ENCODE measurements around the gene CNTNAP2.

Gene CNTNAP2

DNA sequence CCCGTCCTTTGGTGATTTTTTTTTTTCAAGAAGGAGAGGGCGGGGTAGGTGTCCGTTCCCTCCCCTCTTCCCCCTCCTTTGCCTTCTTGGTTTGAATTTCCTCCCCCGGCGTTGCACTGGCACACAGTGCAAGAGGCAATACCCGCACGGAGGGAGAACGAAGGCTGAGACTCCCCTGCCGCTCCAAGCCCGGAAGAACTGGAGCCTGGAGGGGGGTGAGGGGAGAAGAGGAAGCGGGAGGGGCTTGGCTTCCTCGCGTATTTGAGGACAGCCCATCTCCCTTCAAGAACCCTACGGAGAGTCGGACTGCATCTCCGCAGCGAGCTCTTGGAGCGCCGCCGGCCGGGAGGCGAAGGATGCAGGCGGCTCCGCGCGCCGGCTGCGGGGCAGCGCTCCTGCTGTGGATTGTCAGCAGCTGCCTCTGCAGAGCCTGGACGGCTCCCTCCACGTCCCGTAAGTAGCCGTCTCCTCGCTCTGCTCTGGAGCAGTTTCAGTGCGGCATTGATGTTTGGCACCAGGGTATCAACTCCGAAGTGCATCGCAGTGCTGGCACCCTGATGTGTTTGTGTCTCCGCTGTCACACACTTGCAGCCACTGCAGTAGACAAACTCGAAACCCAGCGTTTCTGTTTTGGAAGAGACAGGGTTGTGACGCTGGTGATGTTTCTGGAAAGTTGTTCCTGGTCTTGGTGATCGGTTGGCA lies at the start of gene CNTNAP2:
Gene CNTNAP2 (plus strand): TSS at position 281 of the 702 bp plus-strand sequence. CDS start 76 bp downstream, at position 357.
- DNase-seq (ENCODE audit: low read depth), result no peak

DNA sequence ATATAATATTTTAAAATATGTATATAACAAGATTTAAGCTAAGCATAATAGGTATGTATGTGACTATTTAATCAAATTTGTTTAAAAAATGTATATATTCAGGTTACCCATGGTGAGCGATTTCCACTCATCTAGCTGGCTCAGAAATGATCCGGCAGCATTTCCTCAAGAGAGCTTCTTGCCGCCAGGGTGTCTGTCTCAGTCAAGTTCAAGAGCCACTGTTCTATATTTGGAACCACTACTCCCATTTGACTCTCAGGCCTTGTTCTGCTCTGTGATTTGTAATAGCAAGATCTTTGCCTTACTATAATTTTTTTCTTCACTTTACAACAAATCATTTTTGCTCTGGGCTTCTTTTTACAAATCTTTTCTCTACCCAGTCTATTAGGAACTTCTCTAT lies 48.7 kb upstream of the CNTNAP2 start:
- DNase-seq (ENCODE audit: low read depth), result no peak

DNA sequence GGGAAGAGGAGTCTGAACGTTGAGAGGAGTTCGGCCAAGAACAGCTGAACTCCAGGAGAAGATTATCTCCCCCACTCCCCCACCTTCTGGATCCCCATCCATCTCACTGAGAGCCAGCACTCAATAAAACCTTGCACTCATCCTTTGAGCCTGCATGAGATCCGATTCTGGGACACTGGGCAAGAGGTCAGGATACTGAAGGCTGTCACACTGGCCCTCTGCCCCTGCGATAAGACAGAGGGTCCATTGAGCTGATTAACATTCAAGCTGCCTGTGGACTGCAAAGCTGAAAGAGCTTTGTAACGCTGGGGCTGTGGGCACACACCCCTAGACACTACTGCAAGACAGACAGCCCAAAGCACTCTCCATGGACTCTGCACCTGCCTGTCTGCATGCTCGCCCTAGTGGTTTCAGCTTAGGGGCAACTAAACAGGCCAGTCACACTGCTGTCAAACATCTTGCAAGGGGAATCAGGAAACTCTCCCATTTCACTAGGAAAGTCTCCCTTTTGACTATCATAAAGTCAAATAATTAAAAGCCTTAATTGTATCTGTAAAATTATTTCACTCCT lies 42.3 kb upstream of the CNTNAP2 start:
- no peak for DNase-seq (ENCODE audit: low read depth)

DNA sequence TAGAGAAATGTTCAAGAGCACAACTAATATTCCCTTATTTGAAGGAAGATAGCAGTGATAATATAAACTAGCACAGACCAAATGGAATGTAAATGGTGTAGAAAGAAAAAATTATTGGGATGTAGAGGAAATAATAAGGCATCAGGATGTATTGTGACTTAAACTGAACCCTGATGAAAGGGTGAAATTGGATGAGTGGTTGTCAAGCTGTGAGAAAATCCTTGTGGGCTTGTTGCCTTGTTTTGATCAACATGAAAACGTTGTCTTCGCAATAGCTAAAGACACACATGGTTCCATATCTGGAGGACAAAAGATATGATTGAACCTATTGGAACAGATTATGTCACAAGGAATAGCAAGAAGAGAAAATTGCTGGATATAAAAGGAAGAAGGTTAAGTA lies 40.3 kb upstream of the CNTNAP2 start:
- no peak for DNase-seq (ENCODE audit: low read depth)

DNA sequence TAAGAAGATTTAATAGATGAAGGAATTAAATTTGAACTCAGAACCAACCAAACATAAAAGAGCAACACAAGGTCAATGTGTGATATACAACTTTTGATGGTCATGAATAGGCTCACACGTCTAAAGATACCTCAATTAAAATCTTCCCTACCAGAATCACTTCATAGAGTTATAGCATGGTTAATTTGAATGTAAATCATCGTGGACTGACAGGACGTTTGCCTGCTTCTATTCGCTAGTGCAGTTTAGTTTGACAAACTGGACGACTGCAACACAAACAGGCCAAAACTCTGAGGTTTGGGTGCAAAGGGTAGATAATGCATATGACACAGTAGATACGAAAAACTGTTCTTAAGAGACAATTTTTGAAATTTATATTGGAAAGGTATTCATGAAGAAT lies 32.5 kb upstream of the CNTNAP2 start:
- DNase-seq (ENCODE audit: low read depth), result no peak

DNA sequence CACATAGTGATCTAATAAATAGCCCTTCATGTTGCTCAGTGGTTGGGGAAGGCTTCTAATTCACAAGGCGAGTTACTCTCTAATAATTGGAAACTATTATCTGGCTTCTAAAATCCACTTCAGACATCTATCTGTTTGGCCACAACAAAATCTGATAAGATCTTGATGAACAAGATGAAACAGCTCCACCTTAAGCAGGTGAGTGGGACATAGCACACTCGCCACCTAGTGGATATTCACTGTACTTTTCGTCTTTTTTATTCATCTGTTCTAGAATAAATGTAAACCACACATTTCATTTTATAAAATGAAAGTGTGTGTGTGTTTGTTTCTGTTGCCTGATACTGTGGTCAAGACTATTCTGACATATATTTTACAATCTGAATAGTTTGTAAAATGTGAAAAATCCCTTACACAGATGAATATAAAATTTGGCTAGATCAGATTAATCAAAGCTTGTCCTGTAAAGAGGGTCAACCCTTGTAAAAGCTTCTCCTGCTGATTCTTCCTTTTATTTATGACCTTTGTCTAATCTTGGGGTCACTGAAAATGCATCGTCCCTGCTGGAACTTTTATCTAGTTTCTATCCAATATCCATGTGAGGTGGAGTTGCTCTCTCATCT lies 26.5 kb upstream of the CNTNAP2 start:
- DNase-seq (ENCODE audit: low read depth), result peak; percentile 7

DNA sequence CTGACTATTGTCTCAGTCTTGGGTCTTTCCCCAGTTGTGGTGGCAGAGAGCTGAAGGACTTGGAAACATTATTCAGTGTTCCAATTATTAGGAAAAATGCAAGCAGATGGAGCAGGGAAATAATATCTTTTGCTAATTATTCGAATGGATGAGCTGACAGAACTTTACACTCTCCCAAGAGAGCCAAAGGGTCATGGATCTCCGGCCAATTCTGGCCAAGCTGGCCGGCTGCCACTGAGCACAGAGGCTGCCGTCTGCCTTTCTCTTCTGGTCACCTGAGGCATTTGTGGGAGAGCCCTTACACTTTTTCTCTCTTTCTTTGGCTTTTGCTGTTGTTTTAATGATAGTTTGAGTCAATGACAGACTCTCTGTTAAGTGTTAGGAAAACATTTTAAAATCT lies 22.2 kb upstream of the CNTNAP2 start:
- no peak for DNase-seq (ENCODE audit: low read depth)

DNA sequence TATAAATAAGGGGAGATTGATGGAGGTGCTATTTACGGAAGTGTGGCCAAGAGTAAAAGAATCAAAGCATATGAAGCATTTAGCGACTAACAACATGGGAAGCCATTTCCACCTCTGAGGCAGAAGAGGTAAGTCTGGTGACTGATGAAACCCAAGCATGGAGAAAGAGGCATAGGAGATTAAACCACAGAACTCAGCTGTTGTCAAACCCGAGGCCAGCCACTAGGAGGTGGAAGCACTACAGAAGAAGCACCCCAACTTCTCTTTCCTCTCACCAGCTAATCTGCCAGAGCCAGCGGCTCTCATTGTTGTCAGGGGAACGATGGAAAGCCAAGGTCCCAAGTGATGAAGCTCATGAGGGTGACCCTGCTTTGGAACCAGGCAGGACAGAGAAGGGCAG lies 19.6 kb upstream of the CNTNAP2 start:
- DNase-seq (ENCODE audit: low read depth), result no peak

DNA sequence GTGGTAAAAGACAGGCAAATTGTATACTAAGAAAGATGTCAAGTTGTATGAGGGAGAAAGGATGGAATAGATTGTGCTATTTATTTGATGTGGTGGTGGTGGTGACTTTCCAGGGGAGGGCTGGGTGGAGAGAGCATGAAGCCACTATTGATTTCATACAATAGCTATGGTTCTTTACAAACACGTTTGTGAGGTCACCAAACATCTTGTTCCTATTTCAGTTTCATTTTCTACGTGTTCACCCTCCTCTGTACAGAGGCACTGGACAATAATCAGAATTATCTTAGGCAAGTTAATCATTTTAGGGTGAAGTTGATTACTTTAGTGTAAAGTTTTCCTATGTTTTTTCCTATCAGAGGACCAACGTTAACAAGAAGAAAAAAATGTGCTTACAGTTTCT lies 10.3 kb upstream of the CNTNAP2 start:
- no peak for DNase-seq (ENCODE audit: low read depth)

DNA sequence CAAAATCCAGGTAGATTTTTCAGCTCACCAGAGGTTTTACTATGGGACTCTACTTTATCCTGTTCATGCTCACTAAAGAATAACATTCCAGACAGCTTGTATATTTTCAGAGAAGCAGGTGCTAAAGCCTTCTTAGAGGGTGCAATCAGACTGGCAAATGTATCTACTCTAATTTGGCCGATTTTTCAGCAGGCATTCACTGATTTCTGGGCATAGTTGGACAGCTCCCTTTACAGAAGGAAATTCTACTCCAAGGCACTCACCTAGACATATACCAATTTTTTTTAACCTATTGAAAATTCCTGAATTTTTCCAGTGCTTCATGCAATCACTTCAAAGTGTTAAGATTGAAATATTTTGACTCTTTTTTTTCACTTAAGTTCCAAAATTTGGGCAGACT lies 3.8 kb upstream of the CNTNAP2 start:
- DNase-seq (ENCODE audit: low read depth), result no peak

DNA sequence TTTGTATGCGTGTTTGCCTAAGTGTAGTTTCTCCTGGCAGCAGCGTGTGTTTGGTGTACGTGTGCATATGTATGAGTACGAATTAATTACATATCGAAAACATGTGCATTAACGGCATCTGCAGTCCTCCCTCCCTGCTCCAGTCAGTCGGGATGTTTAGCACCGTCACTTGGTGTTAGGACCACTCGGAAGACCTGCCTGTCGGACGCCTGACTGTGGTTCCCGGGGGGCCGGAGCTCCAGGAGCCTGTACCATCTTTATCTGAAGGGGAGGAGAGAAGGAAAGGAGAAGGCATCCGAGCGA lies 1.1 kb upstream of the CNTNAP2 start:
- no peak for DNase-seq (ENCODE audit: low read depth)

DNA sequence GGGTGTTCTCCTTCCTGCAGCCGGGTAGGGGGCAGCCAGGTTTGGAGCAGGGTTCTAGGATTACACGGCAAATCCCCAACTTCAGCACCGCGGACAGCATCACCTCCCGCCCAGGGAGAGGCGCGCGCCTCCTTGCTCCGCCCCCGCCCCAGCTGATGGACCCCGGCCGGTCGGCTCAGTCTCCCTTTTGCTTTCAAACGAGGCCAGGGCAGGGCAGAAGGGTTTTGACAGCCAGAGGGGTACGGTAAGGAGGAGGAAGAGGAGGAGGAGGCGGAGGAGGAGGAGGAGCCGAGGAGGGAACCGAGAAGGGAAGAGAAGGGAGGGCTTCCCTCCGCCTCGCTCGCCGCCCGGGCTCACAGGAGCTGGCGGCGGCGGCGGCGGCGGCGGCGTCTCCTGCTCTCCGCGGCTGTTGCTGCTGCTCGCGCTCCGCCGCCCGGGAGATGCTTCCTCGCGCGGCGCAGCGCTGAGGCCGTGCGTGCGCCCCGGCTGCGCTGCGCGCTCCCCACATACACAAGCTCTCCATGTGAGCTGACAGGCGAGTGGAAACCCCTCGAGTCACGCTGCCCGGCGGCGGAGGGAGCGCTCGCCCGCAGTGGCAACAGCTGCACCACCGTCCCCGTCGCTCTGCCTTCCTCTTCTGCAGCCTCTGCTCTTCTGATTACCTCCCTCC lies 615 bp upstream of the CNTNAP2 start:
- no peak for DNase-seq (ENCODE audit: low read depth)

DNA sequence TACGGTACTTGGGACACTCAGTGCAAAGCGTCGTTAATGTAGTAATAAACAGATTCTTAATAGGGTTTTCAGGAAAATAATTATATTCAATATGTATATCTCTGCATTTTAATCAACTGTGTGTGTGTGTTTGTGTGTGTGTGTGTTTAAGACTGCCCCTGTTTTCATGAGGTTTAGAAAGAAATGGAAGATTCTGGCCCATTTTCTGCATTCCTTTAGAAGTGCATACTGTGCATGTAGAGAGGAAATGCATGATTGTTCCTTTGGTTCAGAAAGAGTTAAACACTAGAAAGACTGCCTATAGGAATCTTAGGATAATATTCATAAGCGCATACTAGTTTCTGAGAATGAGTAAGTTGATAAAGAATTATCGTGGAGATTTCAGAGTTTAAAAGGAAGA lies 975 bp downstream of the CNTNAP2 start:
- no peak for DNase-seq (ENCODE audit: low read depth)

DNA sequence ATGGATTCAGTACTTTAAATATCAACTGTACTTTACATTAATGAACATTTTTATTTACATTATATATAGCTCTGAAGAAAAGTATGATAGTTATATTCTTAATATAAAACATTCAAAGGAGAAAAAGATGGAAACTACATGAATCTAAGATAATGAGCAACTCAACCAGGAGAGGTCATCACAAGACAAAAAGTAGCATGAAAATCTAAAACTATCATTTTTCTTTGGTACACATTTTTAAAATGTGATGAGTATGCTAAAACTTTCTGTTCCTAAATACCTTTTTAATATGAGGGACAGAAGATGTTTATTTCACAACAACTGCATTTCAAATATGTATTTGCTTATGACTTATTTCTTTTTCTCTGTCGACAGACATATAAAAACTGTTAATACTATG lies 2.4 kb downstream of the CNTNAP2 start:
- no peak for DNase-seq (ENCODE audit: low read depth)

DNA sequence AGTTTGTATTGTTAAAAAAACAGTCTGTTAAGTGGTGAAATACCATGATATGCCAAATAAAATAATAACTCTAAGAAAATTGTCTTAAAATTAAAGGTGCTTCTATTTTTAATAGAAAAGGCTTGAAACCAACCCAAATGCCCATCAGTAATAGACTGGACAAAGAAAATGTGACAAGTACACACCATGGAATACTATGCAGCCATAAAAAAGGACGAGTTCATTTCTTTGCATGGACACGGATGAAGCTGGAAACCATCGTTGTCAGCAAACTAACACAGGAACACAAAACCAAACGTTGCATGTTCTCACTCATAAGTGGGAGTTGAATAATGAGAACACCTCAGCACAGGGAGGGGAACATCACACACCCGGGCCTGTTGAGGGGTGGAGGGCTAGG lies 7.1 kb downstream of the CNTNAP2 start:
- no peak for DNase-seq (ENCODE audit: low read depth)

DNA sequence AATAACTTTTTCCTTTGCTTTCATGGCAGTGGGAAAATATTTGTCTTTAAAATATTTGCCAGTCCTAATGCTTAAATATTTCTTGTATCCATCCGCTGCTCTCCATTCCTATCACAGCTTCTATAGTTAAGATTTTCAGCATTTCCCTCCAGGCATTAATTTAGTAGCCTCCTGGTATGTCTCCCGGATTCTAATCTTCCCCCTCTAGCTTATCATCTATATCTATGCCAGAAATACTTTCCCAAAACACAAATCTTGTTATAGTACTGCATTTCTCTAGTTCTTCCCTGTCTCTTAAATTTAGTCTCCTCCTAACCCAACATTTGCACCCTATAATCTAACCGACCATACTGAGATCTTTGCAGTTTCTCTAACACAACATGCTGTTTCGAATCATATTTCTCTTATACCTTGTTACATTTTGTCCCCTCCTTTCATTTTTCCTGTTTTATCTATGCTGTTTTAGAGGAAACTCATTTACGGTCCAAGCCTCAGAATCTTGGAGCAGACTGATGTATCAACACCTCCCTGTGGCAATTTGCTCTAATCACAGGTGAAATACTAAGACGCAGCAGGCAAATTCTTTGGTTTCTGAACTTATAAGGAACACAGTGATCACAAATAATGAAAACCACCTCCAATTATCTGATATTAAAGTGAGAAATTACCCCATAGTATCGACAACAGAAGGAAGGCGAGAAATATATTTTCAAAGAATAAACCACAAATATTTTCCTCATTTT lies 10.3 kb downstream of the CNTNAP2 start:
- no peak for DNase-seq (ENCODE audit: low read depth)

DNA sequence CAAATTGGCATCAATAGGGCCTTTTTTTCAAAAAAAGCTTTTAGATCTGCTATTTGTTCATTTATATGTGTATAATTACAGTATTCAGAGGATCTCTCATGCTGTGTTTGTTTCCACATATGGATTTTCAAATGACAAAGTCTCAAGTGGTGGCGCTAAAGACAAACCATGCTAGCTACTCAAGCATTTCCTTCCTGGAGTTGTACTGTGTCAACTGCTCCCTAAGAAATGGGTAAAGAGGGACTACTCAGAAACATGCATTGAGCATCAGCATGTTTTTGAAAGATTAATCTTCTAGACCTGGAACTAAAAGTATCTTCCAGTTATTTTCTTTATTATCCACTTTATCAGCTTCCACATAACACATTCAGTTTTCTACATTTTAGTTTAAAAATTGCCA lies 12.7 kb downstream of the CNTNAP2 start:
- no peak for DNase-seq (ENCODE audit: low read depth)

DNA sequence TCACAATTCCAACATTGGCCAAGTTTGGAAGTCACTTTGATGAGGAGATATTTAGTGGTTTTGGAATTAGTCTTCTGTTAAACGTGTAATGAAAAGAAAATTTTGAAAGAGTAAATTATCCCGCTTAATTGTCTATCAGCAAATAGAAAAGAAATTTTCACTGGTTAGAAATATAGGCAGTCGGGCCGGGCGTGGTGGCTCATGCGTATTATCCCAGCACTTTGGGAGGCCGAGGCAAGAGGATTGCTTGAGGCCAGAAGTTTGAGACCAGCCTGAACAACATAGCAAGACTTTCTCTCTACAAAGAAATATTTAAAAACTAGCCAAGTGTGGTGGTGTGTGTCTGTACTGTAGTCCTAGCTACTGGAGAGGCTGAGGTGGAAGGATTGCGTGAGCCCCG lies 13.4 kb downstream of the CNTNAP2 start:
- no peak for DNase-seq (ENCODE audit: low read depth)

DNA sequence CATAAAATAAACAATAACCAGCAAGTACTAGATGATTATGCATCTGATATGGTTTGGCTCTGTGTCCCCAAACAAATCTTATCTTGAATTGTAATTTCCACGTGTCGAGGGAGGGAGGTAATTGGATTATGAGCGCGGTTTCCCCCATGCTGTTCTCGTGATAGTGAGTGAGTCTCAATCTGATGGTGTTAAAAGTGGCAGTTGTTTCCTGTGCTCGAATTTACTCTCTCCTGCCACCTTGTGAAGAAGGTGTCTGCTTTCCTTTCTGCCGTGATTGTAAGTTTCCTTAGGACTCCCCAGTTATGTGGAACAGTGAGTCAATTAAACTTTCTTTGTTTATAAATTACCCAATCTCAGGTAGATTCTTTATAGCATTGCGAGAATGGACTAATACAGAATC lies 15.1 kb downstream of the CNTNAP2 start:
- DNase-seq (ENCODE audit: low read depth), result no peak

DNA sequence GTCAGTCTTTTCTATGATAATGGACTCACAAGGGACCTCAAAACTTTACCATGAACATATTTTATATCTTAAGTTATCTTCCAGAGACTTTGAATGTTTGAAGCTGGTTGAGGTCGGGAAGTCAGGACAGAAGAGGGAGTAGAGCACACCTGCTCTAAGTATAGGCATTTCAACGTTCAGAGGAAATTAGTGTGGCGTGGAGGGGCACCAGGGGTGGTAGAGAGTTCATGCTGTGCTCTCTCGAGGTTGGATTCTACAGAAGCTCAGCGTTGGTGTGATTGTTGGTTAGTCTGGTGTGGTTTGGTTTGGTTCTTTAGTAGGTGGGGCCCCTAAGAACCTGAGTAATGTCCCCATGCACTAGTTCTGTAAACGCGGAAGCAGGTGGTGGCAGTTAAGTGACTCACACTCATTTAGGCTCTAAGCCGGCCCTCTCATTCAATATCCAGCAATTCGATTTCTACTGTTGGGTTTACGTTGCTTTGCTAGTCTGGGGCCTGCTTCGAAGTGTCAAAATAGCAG lies 19.8 kb downstream of the CNTNAP2 start:
- DNase-seq (ENCODE audit: low read depth), result no peak

DNA sequence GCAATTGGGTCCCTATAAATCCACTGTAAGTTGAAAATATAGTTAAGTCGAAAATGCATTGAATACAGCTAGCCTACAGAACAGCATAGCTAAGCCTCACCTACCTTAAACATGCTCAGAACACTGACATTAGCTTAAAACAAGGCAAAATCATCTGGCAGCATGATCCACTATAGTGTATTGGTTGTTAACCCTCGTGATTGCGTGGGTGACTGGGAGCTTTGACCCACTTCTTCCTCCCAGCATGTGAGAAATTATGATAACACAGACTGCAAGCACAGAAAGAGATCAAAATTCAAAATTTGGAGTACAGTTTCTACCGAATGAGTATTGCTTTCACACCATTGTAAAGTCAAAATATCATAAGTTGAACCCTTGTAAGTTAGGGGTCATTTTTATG lies 22.3 kb downstream of the CNTNAP2 start:
- DNase-seq (ENCODE audit: low read depth), result no peak

DNA sequence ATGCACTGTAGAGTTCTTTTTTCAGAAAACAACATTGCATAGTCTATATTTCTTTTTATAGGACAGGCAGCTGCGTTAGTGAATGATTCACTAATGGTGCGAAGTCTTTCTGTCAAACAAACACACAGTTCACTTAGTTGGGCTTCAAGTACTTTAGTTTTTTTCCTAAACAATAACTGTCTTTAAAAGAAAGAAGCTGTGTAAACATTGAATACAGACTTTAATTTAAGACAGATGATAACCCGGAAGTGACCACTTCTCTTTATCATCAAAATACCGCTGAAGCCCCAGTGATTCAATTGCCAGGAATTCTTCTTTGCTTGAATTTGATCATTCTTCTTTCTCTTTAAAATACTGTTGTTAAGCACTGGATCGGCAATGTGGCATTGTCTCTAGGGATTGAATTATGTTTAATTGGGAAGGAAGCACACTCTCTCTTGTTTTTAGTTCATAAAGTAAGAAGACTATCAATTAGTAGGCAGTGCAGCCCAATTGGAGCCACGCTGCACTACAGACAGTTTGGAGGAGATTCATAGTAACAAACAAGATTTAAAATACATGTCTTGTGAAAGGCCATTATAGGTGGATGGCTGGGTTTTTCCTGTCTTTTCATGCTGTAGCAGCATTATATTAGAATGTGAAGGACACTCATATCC lies 30.4 kb downstream of the CNTNAP2 start:
- peak; percentile 79 for DNase-seq (ENCODE audit: low read depth)
